D341Med (cell line): ENCODE measurements around the gene FOXD4L3.
"Not testable (repeated sequence)": the region's sequence is repeated elsewhere in the genome, so short reads cannot be mapped to it uniquely, and the experiment has no call there.

Experiments
- DNase-seq: peaks from one replicate; pipeline ENCODE4 v3.0.0; 2012; ENCODE audit warnings: low spot score

FOXD4L3 gene

DNA sequence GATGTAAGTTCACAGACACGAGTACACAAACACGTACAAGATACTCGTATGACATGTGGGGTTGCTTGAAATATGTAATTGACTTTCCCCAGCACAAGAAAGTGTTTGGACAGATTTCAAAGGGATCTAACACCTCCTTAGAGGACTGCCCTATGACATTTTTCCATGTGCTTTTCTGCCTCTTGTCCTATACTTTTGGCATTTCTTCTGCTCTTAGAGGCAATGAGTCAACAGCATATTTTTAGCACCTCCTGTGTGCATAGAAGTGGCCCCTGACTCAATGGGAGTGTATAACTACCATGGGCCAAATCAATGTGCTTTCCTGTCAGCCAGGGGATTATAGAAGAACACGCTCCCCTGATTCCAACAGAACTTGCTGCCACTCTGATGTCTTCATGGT lies 49.0 kb downstream of the FOXD4L3 start:
- DNase-seq = not testable (repeated sequence)
